ENCODE data around the gene OR4E1.
"Not testable (repeated sequence)": the region's sequence is repeated elsewhere in the genome, so short reads cannot be mapped to it uniquely, and the experiment has no call there.

The OR4E1 gene

GRCh38 chr14:21642683-21643082, 30.9 kb downstream of the OR4E1 start:
- in situ Hi-C loops (cut with MboI; ENCODE audit: low pct_unique_long_range_greater_than_20kb, low sequenced_read_pairs, unreplicated experiment) = no loop called here
- DNase-seq (ENCODE audit: low spot score) = no peak
- no peak for TF ChIP-seq CTCF (IDR thresholded peaks at IDR 0.05; ENCODE audit: extremely low read depth, insufficient read depth, missing control alignments)

- TF ChIP-seq CTCF (IDR thresholded peaks at IDR 0.05; ENCODE audit: extremely low read depth, insufficient read depth, missing control alignments) = no peak
- no peak for DNase-seq (ENCODE audit: low spot score)
- in situ Hi-C loops (cut with MboI; ENCODE audit: low pct_unique_long_range_greater_than_20kb, low sequenced_read_pairs, unreplicated experiment) = no loop called here
Measured at GRCh38 chr14:21634840-21635239, 38.8 kb downstream of the OR4E1 start, which contains the start of gene OR10G2. OR10G2 (minus strand) TSS chr14:21634940; CDS start chr14:21634842, 98 bp downstream.

- no peak for DNase-seq (ENCODE audit: low spot score)
- in situ Hi-C loops (cut with MboI; ENCODE audit: low pct_unique_long_range_greater_than_20kb, low sequenced_read_pairs, unreplicated experiment) = no loop called here
- no peak for TF ChIP-seq CTCF (IDR thresholded peaks at IDR 0.05; ENCODE audit: extremely low read depth, insufficient read depth, missing control alignments)
Measured at GRCh38 chr14:21631084-21631483, 42.5 kb downstream of the OR4E1 start.

GRCh38 chr14:21630503-21630902, 43.1 kb downstream of the OR4E1 start:
- in situ Hi-C loops (cut with MboI; ENCODE audit: low pct_unique_long_range_greater_than_20kb, low sequenced_read_pairs, unreplicated experiment); DNase-seq (ENCODE audit: low spot score): not testable (repeated sequence)

GRCh38 chr14:21626491-21627230, 47.0 kb downstream of the OR4E1 start:
- no peak for DNase-seq (ENCODE audit: low spot score)
- in situ Hi-C loops (cut with MboI; ENCODE audit: low pct_unique_long_range_greater_than_20kb, low sequenced_read_pairs, unreplicated experiment) = no loop called here
- TF ChIP-seq CTCF (IDR thresholded peaks at IDR 0.05; ENCODE audit: extremely low read depth, insufficient read depth, missing control alignments) = no peak

Measured in GM13977 (cell line).